Fibroblast of mammary gland (primary cell): ENCODE data around the gene ZNF771.
"Not testable (repeated sequence)": the region's sequence is repeated elsewhere in the genome, so short reads cannot be mapped to it uniquely, and the experiment has no call there.

Experiments used
- DNase-seq: peaks from one replicate; pipeline ENCODE4 v3.0.0-alpha.2; 2010; ENCODE audit warnings: low read depth
- H3K4me3 ChIP-seq: 2 replicates; pipeline ENCODE4 v1.5.1; 2011; ENCODE audit warnings: low read depth, mild to moderate bottlenecking, low read length, moderate library complexity; ENCODE audit not compliant: control insufficient read depth
- TF ChIP-seq, protein P1 (sequence below): conservative IDR thresholded peaks from 2 replicates; pipeline ENCODE4 v1.5.1; 2011; ENCODE audit warnings: low read depth, low read length, inconsistent platforms; ENCODE audit not compliant: control insufficient read depth, insufficient read depth

Gene ZNF771

DNA sequence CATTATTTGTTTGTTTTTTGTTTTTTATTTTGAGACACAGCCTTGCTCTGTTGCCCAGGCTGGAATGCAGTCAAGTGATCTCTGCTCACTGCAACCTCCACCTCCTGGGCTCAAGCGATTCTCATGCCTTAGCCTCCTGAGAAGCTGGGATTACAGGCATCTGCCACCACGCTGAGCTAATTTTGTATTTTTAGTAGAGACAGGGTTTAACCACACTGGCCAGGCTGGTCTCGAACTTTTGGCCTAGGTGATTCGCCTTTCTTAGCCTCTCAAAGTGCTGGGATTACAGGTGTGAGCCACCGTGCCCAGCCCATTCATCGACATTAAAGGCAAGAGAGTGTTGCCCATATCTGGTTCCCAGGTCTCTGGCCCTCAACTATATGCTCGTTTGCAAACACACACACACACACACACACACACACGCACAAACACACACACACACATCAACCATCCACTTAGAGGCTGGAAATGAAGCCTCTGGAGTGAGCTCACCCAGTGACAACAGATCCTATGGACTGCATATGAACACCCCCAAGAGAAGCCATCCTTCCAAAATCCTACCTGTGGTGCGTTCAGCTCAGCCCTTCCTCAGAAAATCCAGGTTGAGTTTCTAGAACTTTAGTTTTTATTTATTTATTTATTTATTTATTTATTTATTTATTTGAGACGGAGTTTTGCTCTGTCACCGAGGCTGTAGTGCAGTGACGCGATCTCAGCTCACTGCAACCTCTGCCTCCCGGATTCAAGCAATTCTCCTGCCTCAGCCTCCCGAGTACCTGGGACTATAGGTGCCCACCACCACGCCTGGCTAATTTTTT, 50.5 kb downstream of the ZNF771 start:
- no peak for DNase-seq
- H3K4me3 ChIP-seq, result no peak overlapping the region
- TF ChIP-seq, protein P1, sequence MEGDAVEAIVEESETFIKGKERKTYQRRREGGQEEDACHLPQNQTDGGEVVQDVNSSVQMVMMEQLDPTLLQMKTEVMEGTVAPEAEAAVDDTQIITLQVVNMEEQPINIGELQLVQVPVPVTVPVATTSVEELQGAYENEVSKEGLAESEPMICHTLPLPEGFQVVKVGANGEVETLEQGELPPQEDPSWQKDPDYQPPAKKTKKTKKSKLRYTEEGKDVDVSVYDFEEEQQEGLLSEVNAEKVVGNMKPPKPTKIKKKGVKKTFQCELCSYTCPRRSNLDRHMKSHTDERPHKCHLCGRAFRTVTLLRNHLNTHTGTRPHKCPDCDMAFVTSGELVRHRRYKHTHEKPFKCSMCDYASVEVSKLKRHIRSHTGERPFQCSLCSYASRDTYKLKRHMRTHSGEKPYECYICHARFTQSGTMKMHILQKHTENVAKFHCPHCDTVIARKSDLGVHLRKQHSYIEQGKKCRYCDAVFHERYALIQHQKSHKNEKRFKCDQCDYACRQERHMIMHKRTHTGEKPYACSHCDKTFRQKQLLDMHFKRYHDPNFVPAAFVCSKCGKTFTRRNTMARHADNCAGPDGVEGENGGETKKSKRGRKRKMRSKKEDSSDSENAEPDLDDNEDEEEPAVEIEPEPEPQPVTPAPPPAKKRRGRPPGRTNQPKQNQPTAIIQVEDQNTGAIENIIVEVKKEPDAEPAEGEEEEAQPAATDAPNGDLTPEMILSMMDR, result no peak

DNA sequence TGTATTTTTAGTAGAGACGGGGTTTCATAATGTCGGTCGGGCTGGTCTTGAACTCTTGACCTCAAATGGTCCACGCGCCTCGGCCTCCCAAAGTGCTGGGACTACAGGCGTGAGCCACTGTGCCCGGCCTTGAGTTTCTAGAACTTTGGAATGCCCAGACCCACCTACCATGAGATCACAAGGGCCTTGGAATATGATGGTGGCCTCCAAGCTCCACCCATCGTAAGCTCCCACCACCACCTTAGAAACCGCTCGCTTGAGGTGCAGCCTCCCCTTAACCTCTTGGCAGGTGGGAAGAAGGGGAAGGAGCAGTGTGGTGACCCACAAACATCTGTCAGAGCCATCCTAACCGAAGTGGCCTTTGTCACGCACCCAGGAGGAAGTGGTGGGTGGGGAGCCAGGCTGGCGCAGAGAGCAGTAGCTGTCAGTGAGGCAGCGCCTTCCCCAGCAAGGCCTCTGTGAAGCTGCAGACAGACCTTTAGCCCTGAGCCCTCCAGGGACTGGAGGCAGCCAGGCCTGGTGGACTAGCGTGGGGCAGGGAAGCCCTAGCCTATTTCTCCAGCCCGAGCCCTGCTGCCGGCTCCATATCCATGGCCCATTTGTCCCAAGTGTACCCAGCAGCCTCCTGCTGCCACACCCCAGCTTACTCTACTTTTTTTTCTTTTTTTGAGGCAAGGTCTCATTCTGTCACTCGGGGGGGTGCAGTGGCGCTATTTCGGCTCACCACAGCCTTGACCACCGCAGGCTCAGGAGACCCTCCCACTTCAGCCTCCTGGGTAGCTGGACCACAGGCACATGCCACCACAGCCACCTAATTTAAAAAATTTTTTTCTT, 51.4 kb downstream of the ZNF771 start:
- DNase-seq, result no peak
- TF ChIP-seq, protein P1, result no peak

DNA sequence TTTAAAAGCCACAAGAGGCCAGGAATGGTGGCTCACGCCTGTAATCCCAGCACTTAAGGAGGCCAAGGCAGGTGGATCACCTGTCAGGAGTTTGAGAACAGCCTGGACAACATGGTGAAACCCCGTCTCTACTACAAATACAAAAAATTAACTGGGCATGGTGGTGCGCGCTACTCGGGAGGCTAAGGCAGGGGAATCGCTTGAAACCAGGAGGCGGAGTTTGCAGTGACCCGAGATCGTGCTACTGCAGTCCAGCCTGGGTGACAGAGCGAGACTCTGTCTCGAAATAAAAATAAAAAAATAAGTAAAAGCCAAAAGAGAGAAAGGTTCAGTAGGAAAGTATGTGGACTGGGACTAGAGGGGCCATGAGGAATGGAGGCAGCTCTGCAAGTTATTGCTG, 52.0 kb downstream of the ZNF771 start:
- no peak for DNase-seq
- no peak overlapping the region for H3K4me3 ChIP-seq
- TF ChIP-seq, protein P1, result no peak

More for the DNA sequence above, 51.4 kb downstream of the ZNF771 start:
- no peak overlapping the region for H3K4me3 ChIP-seq

DNA sequence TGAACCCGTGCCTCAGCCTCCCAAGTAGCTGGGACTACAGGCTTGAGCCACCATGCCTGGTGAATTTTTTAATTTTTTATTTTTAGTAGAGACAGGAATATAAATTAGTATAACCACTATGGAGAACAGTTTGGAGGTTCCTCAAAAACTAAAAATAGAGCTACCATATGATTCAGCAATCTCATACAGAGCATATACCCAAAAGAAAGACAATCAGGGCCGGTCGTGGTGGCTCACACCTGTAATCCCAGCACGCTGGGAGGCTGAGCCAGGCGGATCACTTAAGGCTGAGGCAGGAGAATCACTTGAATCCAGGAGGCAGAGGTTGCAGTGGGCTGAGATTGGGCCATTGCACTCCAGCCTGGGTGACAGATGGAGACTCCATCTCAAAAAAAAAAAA, 54.0 kb downstream of the ZNF771 start:
- H3K4me3 ChIP-seq, result not testable (repeated sequence)

DNA sequence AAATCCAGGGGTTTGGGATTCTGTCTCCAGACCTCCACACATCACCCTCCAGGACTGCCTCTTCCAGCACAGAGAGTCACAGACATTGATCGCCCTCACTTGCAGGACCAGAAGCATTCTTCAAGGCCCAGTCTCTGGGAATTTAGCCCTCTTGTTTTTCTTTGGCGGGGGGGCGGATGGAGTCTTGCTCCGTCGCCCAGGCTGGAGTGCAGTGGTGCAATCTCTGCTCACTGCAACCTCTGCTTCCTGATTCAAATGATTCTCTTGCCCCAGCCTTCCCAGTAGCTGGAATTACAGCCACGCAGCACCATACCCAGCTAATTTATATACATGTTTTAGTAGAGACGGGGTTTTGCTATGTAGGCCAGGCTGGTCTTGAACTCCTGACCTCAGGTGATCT, 56.7 kb downstream of the ZNF771 start:
- H3K4me3 ChIP-seq, result no peak overlapping the region

More for the DNA sequence above, 54.0 kb downstream of the ZNF771 start:
- DNase-seq, result not testable (repeated sequence)

More for the DNA sequence above, 56.7 kb downstream of the ZNF771 start:
- DNase-seq, result no peak
- TF ChIP-seq, protein P1, result no peak
